ENCODE data around the gene IMP3. TPM values are rescaled to one million over a fixed set of nuclear protein-coding genes. Genes with fewer than 3 reads are reported as not detected.

The IMP3 gene
- polyA plus RNA-seq, 1 of the 3 experiments (the other 2 are of a cell fraction): 56.2 TPM

DNA sequence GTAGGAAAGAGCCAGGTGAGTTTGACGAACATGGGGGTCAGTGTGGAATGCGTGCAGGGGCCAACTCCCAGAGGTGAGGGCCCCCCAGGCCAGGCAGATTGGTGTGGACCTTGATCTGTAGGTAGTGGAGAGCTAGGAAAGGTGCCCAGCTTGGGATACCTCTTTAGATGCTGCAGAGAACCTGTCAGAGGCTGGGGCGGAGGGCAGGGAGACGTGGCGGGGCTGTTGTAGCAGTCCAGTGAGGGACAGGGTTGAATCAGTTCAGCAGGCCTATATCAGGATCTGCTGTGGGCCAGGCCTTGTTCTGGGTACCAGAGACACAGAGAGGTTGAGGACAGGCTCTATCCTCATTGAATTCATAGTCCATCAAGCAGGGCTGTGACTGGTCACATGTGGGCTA lies 16.3 kb upstream of the IMP3 start:
- no peaks in the 10 kb centered on the region for H3K9me3 ChIP-seq
- no peak overlapping the region for H3K27ac ChIP-seq (ENCODE audit: low read depth in 2 of 2, low read length in 1 of 2)
- TF ChIP-seq NRF1 (IDR thresholded peaks at IDR 0.05; ENCODE audit: low read depth, low read length) (no peak), GABPA (IDR thresholded peaks at IDR 0.05; ENCODE audit: low read depth) (no peak), TCF12 (IDR thresholded peaks at IDR 0.05) (no peak), NFIC (IDR thresholded peaks at IDR 0.05; ENCODE audit: borderline replicate concordance) (no peak), CHD2 (IDR thresholded peaks at IDR 0.05; ENCODE audit: low read length, partially characterized antibody) (no peak), RAD21 (IDR thresholded peaks at IDR 0.05; ENCODE audit: low read length) (no peak), MEF2A (IDR thresholded peaks at IDR 0.05; ENCODE audit: borderline replicate concordance, low read depth) (no peak), YY1 (IDR thresholded peaks at IDR 0.05; ENCODE audit: low read depth) (no peak), JUND (IDR thresholded peaks at IDR 0.05) (no peak), GATA2 (CRISPR knock-in tag; IDR thresholded peaks at IDR 0.05) (no peak), EZH2phosphoT487 (IDR thresholded peaks at IDR 0.05; ENCODE audit: borderline replicate concordance, low read depth) (no peak), RFX5 (IDR thresholded peaks at IDR 0.05; ENCODE audit: low read length) (no peak)
- TF ChIP-seq, protein P1, sequence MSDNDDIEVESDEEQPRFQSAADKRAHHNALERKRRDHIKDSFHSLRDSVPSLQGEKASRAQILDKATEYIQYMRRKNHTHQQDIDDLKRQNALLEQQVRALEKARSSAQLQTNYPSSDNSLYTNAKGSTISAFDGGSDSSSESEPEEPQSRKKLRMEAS (IDR thresholded peaks at IDR 0.05; ENCODE audit: low read depth): no peak
- TF ChIP-seq, protein P2, sequence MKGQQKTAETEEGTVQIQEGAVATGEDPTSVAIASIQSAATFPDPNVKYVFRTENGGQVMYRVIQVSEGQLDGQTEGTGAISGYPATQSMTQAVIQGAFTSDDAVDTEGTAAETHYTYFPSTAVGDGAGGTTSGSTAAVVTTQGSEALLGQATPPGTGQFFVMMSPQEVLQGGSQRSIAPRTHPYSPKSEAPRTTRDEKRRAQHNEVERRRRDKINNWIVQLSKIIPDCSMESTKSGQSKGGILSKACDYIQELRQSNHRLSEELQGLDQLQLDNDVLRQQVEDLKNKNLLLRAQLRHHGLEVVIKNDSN (IDR thresholded peaks at IDR 0.05; ENCODE audit: borderline replicate concordance, low read depth): no peak
- TF ChIP-seq, protein P3, sequence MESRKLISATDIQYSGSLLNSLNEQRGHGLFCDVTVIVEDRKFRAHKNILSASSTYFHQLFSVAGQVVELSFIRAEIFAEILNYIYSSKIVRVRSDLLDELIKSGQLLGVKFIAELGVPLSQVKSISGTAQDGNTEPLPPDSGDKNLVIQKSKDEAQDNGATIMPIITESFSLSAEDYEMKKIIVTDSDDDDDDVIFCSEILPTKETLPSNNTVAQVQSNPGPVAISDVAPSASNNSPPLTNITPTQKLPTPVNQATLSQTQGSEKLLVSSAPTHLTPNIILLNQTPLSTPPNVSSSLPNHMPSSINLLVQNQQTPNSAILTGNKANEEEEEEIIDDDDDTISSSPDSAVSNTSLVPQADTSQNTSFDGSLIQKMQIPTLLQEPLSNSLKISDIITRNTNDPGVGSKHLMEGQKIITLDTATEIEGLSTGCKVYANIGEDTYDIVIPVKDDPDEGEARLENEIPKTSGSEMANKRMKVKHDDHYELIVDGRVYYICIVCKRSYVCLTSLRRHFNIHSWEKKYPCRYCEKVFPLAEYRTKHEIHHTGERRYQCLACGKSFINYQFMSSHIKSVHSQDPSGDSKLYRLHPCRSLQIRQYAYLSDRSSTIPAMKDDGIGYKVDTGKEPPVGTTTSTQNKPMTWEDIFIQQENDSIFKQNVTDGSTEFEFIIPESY (IDR thresholded peaks at IDR 0.05; ENCODE audit: borderline replicate concordance, low read depth): no peak
- POLR2A ChIA-PET: no interaction called here
- peaks cover 61% of the 10 kb centered on the region for H3K79me2 ChIP-seq (ENCODE audit: insufficient read depth)
- peaks cover 9 to 44% of the 10 kb centered on the region in 2 experiments; a peak in 3 of 4 replicates for H3K4me1 ChIP-seq (ENCODE audit: control insufficient read depth in 1 of 2, insufficient read depth in 2 of 2, low read depth in 1 of 2, low read length in 1 of 2)
- 98% methylated on average over 5 of the region's 5 CpGs for WGBS (ENCODE audit: low lambda C conversion rate)
- H3K27me3 ChIP-seq (ENCODE audit: insufficient read depth): no peaks in the 10 kb centered on the region
- peaks cover 12% of the 10 kb centered on the region for H3F3A ChIP-seq (replicated peaks; ENCODE audit: insufficient read depth)
- no peak for DNase-seq
- peaks cover 0 to 11% of the 10 kb centered on the region in 2 experiments for H3K36me3 ChIP-seq (replicated peaks in 1 of 2; ENCODE audit: control insufficient read depth in 1 of 2, insufficient read depth in 2 of 2, low read length in 1 of 2)
- no peak overlapping the region for H3K4me2 ChIP-seq
- no peak overlapping the region for H3K4me3 ChIP-seq (ENCODE audit: low read depth in 2 of 2, low read length in 1 of 2)
- H4K20me1 ChIP-seq (ENCODE audit: insufficient read depth): peaks cover 50% of the 10 kb centered on the region
- no peak overlapping the region for H3K9ac ChIP-seq
- H2AFZ ChIP-seq (ENCODE audit: low read depth): no peak overlapping the region
- CTCF ChIA-PET: no interaction called here
- no peaks in the 10 kb centered on the region for H3K9me2 ChIP-seq

DNA sequence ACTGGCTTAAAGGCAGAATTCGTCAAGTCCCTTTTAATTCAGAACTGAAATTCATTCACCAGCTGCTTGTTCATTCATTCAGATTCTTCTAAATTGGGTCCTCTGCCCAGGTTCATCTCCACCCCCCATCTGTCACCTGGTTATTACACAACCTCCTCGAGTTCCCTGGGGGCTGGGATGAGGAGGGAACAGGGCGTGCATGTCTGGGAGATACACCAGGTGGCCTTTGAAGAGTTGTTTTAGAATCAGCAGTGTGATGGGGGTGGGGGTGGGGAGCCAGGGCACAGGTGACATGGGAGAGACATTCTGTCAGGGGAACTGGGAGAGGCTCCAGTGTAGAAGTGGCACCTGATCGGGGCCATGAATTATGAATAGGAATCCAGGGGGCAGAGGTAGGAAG lies 15.9 kb upstream of the IMP3 start:
- WGBS (ENCODE audit: low lambda C conversion rate): 85% methylated on average over 4 of the region's 4 CpGs
- CTCF ChIA-PET: no interaction called here
- TF ChIP-seq, protein P4, sequence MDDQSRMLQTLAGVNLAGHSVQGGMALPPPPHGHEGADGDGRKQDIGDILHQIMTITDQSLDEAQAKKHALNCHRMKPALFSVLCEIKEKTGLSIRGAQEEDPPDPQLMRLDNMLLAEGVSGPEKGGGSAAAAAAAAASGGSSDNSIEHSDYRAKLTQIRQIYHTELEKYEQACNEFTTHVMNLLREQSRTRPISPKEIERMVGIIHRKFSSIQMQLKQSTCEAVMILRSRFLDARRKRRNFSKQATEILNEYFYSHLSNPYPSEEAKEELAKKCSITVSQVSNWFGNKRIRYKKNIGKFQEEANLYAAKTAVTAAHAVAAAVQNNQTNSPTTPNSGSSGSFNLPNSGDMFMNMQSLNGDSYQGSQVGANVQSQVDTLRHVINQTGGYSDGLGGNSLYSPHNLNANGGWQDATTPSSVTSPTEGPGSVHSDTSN (IDR thresholded peaks at IDR 0.05): no peak
- TF ChIP-seq TAF1 (IDR thresholded peaks at IDR 0.05; ENCODE audit: borderline replicate concordance, low read depth, low read length) (no peak), RAD21 (IDR thresholded peaks at IDR 0.05; ENCODE audit: low read length) (no peak), JUND (IDR thresholded peaks at IDR 0.05) (no peak), MEF2A (IDR thresholded peaks at IDR 0.05; ENCODE audit: borderline replicate concordance, low read depth) (no peak), FOSL2 (IDR thresholded peaks at IDR 0.05; ENCODE audit: borderline replicate concordance, low read depth) (no peak), ELF1 (IDR thresholded peaks at IDR 0.05) (no peak), NRF1 (IDR thresholded peaks at IDR 0.05; ENCODE audit: low read depth, low read length) (no peak), SMC3 (IDR thresholded peaks at IDR 0.05; ENCODE audit: low read depth, low read length) (no peak)
- TF ChIP-seq, protein P3 (IDR thresholded peaks at IDR 0.05; ENCODE audit: borderline replicate concordance, low read depth): no peak

More for the DNA sequence above, 15.9 kb upstream of the IMP3 start:
- H3K27ac ChIP-seq (ENCODE audit: low read depth in 2 of 2, low read length in 1 of 2): no peak overlapping the region
- no peaks in the 10 kb centered on the region for H3K9me3 ChIP-seq
- H3K9ac ChIP-seq: no peak overlapping the region
- no peak overlapping the region for H3K4me3 ChIP-seq (ENCODE audit: low read depth in 2 of 2, low read length in 1 of 2)
- no peak overlapping the region for H2AFZ ChIP-seq (ENCODE audit: low read depth)
- no peak overlapping the region for H3K4me2 ChIP-seq
- H3K36me3 ChIP-seq (replicated peaks in 1 of 2; ENCODE audit: control insufficient read depth in 1 of 2, insufficient read depth in 2 of 2, low read length in 1 of 2): peaks cover 0 to 11% of the 10 kb centered on the region in 2 experiments
- H3K9me2 ChIP-seq: no peaks in the 10 kb centered on the region
- peaks cover 10% of the 10 kb centered on the region for H3F3A ChIP-seq (replicated peaks; ENCODE audit: insufficient read depth)
- H3K4me1 ChIP-seq (ENCODE audit: control insufficient read depth in 1 of 2, insufficient read depth in 2 of 2, low read depth in 1 of 2, low read length in 1 of 2): peaks cover 7 to 44% of the 10 kb centered on the region in 2 experiments; a peak in 3 of 4 replicates
- POLR2A ChIA-PET: no interaction called here
- DNase-seq: no peak
- H4K20me1 ChIP-seq (ENCODE audit: insufficient read depth): peaks cover 54% of the 10 kb centered on the region
- H3K79me2 ChIP-seq (ENCODE audit: insufficient read depth): peaks cover 63% of the 10 kb centered on the region
- H3K27me3 ChIP-seq (ENCODE audit: insufficient read depth): no peaks in the 10 kb centered on the region

All from SK-N-SH (cell line).